ENCODE results near the gene THADA. TPM values are rescaled to one million over a fixed set of nuclear protein-coding genes. Genes with fewer than 3 reads are reported as not detected.

Gene THADA
- total RNA-seq, 1 donor from 2014 or later = 18.4 TPM

DNA sequence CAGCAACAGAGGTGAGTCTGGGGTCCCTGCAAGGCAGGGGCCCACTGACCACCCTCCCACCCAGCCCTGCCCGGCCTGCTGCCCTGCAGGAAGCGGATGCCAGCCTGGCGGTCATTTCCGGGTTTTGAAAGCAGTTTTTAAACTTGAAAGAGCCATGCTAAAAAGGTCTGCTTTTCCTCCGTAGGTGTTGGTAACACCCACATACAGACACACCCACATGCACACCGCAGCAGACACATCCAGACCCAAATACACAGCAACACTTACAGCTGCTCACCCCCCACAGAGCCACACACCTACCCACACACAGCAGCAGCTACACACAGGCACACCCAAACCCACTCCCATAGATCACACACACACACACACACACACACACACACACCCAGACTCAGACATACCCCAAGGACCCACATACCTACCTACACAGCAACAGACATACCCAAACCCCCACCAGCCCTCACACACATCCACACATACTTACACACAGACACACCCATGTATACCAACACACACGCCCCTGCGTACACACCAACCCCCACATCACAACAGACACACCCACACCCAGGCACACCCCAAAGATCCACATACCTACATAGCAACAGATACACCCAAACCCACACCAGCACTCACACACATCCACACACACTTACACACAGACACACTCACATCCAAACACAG is 377.0 kb downstream of the THADA start:
- intact Hi-C loops (cut with DNase I) = loop anchor here (5.0 kb wide), 1 partner anchor 42 kb away; no protein-coding TSS in a partner anchor
- DNase-seq (ENCODE audit: low spot score) = peak; percentile 87

DNA sequence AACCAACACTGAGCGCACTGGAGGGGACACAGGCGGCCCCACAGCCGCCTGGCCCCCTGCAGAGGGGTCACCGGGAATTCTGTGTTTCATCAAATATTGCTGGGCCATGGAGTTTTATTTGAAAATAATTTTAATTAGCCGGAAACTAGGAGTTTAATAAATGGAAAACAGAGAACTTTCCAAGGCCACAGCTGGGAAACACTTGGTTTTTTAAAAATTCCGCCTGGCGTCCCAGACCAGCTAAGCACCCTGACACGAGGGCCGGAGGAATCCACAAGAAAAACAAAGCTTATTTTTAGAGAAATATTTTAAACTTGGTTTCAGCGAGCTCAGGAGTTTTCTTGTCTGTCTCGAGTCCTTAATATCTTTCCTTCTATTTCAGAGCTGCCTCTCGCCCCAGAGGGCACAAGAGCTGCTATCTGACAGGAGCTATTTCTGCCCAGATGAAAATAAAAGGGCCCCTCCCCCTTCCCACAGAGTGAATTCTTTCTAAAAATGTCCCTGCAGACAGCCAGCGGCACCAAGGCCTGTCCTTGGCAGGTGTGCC is 377.6 kb downstream of the THADA start:
- intact Hi-C loops (cut with DNase I) = loop anchor here (5.0 kb wide), 1 partner anchor 41 kb away; no protein-coding TSS in a partner anchor
- DNase-seq (ENCODE audit: low spot score) = no peak

DNA sequence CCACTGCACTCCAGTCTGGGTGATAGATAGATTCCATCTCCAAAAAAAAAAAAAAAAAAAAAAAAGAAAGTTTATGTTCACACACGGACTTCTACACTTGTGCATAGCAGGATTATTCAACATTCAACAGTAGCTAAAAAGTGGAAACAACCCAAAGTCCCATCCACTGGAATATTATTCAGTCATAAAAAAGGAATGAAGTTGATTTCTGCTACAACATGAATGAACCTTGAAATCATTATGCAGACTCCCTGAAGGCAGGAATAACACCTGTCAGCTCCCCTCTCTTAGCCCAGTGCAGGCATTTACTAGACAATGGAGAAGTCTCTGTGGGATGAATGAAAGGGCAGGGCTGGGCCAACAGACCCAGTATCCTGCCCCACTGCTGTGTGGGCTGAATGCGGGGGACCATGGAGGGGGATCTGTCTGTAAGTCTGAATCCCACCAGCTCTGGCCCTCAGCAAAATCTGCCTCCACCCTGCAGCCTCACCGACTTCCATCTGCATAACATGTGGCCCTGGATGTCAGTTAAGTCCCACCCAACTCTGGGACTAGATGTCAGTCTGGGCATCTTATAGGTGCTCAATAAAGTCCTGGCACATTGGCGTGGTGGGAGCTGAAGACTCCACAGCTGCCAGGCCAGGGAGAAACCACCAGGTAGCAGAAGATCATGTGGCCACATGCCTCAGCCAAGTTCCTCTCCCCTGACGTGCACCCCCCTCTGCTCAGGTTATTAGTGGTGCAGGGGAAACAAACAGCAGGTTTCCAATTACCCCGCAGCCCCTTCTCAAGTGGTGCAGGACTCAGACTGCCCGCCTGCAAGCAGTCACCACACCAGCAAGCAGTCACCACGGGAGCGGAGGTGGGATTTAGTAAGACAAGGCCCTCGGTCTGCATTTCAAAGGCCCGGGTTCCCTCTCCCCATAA is 378.3 kb downstream of the THADA start:
- intact Hi-C loops (cut with DNase I) = loop anchor here (5.0 kb wide), 1 partner anchor 40 kb away; no protein-coding TSS in a partner anchor

DNA sequence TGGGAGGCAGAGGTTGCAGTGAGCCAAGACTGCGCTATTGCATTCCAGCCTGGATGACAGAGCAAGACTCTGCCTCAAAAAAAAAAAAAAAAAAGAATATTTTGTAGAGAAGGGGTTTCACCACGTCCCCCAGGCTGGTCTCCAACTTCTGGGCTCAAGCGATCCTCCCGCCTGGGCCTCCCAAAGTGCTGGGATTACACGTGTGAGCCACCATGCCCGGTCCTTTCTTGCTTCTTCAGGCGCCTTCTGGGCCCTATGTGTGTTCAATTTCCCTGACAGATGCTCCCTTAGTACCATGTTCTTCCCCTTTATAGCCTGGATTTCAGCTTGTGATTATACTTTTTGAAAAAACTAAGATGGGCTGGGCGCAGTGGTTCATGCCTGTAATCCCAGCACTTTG is 379.2 kb downstream of the THADA start:
- intact Hi-C loops (cut with DNase I) = loop anchor here (5.0 kb wide), 1 partner anchor 39 kb away; no protein-coding TSS in a partner anchor

More for the DNA sequence above, 378.3 kb downstream of the THADA start:
- DNase-seq (ENCODE audit: low spot score) = peak; percentile 76

DNA sequence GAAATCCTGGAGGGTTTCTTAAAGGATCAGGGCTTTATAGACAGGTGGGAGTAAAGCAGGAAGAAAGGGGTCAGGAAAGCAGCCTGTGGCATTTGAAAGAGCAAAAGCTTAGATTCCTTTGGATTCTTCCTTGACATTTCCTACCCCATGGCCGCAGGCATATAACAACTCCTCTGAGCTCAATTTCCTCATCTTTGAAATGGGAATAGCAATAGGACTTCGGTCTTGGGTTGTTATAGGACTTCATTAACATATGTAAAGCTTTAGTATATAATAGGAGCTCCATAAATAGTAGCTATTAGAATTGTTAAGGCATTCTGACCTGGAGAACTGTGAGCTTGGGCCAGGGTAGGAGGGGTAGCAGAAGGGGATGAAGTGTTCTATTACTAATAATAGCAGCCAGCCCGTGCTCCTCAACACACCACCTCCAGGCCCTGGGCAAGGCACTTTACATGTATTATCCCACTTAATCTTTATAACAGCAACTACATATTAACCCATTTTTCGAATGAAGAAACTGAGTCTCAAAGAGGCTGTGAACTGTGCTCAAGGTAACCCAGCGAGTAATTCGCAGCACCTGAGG is 380.1 kb downstream of the THADA start:
- intact Hi-C loops (cut with DNase I) = loop anchor here (5.0 kb wide), 1 partner anchor 38 kb away; no protein-coding TSS in a partner anchor
- peak; percentile 58 for DNase-seq (ENCODE audit: low spot score)

More for the DNA sequence above, 379.2 kb downstream of the THADA start:
- peak; percentile 35 for DNase-seq (ENCODE audit: low spot score)

DNA sequence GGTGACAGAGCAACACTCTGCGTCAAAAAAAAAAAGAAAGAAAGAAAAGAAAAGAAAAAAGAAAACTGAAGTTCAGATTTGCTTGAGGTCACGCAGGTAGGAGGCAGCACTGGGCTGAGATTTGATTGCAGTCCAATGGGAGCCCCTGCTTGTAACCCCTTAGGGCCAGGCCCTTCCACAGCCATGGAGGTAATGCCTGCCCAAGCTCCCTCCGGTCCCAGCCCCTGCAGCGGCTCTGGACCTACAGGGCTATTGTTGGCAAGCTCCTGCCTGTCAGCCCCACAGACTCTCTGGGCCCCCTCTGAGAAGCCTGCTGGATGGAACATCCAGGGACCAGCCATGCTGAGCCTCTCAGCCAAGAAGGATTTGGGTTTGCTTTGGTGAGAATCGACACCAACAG is 381.6 kb downstream of the THADA start:
- intact Hi-C loops (cut with DNase I) = loop anchor here (5.0 kb wide), 1 partner anchor 52 kb away; no protein-coding TSS in a partner anchor
- peak; percentile 46 for DNase-seq (ENCODE audit: low spot score)

DNA sequence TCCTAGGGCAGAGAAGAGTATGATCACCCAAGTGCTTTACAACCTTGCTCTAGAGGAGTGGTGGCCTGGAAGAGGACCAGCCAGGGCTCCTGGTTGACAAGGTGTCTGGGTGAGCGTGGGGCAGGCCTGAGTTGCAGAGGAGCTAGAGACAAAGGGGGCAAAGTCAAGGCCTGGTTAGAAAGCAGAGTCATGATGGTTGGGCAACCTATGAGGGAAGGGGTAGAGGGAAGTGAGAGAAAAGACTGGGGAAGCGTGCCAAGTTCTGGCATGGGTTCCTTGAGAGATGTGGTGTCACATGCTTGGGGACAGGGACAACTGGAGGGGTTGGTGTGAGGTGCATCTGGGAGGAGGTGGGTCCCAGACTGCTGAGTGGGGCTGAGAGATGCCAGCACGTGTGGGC is 382.9 kb downstream of the THADA start:
- peak; percentile 83 for DNase-seq (ENCODE audit: low spot score)
- intact Hi-C loops (cut with DNase I) = loop anchor here (5.0 kb wide), 1 partner anchor 51 kb away; no protein-coding TSS in a partner anchor

DNA sequence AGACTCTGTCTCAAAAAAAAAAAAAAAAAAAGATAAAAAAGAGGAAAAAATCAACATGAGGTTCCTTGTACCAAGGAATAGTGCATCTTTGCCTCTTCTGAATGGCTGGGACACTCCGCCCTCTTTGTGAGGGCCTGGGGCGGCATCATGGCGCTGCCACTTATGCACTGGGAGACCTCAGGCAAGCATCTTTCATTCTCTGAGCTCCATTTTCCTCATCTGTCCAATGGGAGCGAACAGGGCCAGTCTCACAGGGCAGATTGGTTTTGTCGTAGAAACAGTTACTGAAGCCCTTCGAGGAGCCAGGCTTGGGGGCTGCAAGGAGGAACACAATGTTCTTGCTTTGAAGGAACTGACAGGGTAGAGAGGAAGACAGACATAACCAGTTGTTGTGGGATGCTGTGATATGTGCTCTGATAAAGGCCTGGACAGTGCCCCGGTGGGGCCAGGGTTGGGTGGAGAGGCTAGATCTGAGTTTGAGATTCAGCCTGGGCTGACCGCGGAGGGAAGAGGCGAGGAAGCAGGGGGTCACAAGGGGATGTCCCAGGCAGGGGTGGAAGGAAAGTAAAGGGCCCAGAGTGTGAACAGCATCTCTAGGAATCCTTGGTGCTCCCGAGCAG is 383.5 kb downstream of the THADA start:
- peak; percentile 75 for DNase-seq (ENCODE audit: low spot score)
- intact Hi-C loops (cut with DNase I) = loop anchor here (5.0 kb wide), 1 partner anchor 50 kb away; no protein-coding TSS in a partner anchor

DNA sequence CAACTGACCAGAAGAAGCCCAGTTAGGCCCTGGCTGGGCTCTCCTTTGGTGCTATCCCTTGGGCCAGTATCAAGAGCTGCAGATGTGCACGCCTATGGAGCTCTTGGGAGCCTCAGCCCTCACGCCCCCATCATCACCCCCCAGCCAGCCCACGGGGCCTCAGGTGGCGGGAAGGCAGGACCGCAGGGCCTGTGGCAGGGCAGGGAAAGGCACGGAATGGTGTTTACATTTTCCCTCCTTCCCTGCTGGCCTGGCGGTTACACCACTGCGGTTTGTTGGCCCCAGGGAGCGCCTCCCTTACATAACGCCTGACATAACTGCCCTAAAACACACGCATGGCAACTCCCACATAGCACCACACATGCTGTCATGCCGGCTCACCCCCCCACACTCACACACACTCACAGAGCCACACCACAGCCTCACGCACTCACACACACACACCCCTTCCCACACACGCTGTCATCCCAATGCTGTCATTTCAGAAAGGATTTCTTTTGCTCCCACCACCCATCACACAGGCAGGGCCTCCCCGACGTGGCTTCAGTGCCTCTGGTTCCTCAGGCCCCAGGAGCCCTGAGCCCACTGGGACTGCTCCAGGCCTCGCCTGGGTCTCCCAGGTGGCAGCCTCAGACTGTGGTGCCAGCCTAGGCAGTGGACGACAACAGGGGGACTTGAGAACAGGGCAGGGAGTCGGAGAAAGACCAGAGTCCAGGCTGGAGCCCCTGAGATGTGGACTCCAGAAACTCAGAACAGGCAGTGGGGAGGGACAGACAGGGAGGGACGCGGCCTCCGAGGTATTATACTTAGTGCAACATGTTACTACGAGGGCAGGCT is 385.2 kb downstream of the THADA start:
- intact Hi-C loops (cut with DNase I) = loop anchor here (5.0 kb wide), 1 partner anchor 48 kb away; no protein-coding TSS in a partner anchor
- DNase-seq (ENCODE audit: low spot score) = peak; percentile 86

DNA sequence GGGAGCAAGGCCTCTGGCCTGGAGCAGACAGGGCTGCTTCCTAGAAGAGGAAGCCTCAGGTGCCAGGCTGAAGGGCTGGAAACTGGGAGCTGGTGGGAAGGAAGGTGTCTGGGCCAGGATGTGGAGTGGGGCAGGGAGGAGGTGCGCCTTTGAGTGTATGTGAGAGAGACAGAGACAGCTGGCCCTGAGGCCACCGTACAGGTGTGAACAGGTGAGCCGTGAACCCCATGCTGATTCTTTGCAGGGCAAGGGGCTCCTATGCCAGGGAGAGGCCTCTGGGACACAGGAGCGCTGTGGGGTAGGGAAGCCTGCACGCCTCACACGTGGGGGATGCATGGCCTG is 385.7 kb downstream of the THADA start:
- no peak for DNase-seq (ENCODE audit: low spot score)
- intact Hi-C loops (cut with DNase I) = loop anchor here (5.0 kb wide), 1 partner anchor 48 kb away; no protein-coding TSS in a partner anchor

DNA sequence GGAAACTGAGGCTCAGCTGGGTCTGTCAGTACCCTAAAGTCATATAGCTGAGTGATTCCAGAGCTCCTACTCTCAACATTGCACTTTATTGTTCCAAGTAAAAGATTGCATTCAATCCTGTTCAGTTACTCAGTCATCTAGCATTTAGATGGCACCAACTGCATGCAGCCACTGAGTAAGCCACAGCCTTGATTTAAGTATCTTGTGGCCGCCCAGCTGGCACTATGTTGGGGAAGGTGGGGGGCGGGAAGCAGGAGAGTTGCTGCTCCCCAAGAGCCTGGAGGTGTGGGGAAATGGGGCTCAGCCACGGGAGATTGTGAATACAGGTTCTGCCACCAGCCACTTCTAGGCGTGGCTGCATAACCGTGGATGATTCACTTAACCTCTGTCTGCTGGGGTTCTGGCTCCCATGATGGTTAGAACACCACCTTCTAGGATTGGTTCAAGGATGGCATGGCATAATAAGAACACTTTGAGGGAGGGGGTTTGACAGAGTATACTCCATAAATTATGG is 386.6 kb downstream of the THADA start:
- intact Hi-C loops (cut with DNase I) = no loop called here
- DNase-seq (ENCODE audit: low spot score) = no peak

DNA sequence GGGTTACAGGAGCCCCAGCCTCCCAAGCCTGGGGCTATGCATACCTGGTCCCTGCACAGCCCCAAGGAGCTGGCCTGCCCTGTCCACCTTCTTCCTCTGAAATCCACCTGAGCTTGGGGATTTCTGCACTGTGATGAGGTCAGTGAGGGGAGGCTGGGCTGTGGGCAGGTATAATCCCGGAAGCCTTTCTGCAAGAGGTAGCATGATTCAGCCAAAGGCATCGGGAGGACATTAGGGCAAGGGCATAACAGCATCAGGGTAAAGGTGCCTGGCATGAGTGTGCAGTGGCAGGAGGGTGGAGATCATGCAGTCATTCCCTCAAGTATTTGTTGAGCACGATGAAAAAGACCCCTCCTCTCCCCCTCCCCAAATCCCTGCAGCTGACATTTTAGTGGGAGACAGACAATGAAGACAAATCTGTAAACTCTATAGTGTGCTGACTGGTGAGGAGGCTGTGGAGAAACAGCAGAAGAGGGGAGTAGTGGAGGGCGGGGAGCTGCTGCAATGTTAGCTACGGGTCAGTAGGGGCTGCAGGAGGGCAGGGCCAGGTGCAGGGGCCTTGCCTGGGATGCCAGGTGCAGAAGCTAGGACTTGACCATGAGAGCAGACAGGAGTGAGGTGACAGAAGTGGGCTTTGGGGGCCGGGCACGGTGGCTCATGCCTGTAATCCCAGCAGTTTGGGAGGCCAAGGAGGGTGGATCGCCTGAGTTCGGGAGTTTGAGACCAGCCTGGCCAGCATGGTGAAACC is 388.1 kb downstream of the THADA start:
- DNase-seq (ENCODE audit: low spot score) = peak; percentile 84
- intact Hi-C loops (cut with DNase I) = no loop called here

DNA sequence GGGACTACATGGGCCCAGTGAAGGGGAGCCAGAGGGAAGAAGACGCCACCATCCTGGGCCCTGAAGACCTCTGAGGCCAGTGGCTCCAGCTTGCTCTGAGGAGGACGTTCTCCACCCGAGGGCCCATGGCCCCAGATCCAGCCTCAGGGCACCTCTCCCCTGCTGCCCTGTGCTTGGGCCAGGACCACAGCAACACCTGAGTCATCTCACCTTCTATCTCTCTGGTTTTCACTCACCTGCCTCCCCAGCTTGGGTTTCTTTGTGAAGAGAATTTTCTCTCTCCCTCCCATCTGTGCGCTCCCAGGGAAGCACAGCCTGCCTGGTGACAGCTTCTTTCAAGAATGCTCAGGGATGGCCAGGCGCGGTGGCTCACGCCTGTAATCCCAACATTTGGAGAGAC is 389.2 kb downstream of the THADA start:
- intact Hi-C loops (cut with DNase I) = no loop called here
- no peak for DNase-seq (ENCODE audit: low spot score)

DNA sequence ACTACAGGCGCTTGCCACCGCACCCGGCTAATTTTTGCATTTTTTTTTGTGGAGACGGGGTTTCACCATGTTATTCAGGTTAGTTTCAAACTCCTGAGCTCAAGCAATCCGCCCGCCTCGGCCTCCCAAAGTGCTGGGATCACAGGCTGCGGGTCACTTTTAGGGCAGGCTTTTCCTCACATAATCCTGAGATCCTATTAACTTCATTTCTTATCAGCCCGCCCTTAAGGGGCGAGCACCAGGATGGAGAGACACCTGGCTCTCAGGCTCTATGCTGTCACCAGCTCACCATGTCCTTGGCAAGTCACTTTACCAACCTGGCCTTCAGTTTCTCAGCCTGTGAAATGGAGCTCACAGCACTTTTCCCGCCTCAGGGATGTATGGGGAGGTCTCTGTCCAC is 392.5 kb downstream of the THADA start:
- no peak for DNase-seq (ENCODE audit: low spot score)
- intact Hi-C loops (cut with DNase I) = no loop called here

DNA sequence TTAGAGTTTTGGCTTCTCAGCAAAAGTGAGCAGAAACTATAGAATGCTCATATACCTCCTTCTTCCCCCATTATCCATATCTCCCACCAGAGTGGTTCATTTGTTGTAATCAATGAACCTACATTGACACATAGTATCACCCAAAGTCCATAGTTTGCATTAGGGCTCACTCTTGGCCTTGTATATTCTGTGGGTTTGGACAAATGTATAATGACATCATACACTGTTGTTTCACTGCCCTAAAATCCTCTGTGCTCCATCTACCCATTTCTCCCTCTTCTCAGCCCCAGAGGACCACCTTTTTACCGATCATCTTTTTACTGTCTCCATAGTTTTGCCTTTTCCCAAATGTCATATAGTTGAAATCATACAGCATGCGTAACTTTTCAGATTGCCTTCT is 393.5 kb downstream of the THADA start:
- intact Hi-C loops (cut with DNase I) = no loop called here
- no peak for DNase-seq (ENCODE audit: low spot score)

DNA sequence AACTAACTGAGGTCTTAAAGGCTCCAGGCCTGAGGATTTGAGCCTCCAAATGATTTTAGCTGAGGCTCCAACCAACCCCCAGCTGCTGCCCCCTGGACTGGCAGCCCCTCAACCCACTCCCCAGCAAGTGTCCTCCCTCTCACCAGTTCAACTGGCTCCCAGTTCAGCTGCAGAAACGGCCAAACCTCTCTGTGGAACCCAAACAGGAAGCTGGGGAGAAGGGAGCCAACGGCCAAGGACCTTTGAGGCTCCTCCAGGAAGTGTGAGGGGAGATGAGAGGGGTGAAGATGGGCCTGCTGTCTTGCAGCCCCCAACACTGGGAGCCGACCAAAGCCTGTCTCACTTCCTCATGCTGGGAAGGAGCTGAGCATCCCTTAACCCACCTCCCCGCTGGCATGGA is 394.3 kb downstream of the THADA start:
- intact Hi-C loops (cut with DNase I) = no loop called here
- DNase-seq (ENCODE audit: low spot score) = no peak

DNA sequence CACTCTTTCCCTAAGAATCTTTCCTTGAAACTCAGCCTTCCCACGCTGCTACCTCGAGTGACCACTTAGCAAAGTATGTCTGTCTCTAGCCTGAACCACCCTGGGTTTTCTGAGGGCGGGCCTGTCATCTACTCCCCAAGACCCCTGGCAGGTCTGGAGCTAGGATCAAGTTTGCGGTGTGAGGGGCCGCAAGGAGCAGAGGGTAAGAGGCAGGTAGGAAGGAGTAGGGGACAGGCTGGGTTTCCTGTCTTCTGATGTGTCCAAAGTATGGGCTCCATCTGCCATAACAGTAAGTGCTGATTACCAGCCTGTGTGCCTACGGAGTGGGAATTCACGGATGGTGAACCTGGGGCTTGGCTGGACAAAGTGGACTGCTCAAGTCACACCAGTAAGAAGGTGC is 394.8 kb downstream of the THADA start:
- intact Hi-C loops (cut with DNase I) = no loop called here
- no peak for DNase-seq (ENCODE audit: low spot score)
